Measurements from ENCODE around the gene MUS81.

- TF ChIP-seq CTCF (IDR thresholded peaks at IDR 0.05) (no peak), POLR2AphosphoS5 (IDR thresholded peaks at IDR 0.05) (no peak), POLR2A (IDR thresholded peaks at IDR 0.05) (no peak)
Observed at GRCh38 chr11:65842144-65842543, 18.1 kb upstream of the MUS81 start.
